C4-2B (cell line): ENCODE measurements around the gene TADA1.
"Not testable (repeated sequence)": the region's sequence is repeated elsewhere in the genome, so short reads cannot be mapped to it uniquely, and the experiment has no call there.

ENCODE experiments used
- H3K27ac ChIP-seq: fragments of 450-650 bp; 2 replicates; pipeline ENCODE4 v1.5.1; 2017
- ZFX ChIP-seq: fragments of 450-650 bp; IDR thresholded peaks from 2 replicates; pipeline ENCODE4 v1.6.1; 2017
- TF ChIP-seq, protein P1 (sequence below): fragments of 450-650 bp; conservative IDR thresholded peaks from 2 replicates; pipeline ENCODE4 v1.5.1; 2017; ENCODE audit warnings: mild to moderate bottlenecking

The TADA1 gene

DNA sequence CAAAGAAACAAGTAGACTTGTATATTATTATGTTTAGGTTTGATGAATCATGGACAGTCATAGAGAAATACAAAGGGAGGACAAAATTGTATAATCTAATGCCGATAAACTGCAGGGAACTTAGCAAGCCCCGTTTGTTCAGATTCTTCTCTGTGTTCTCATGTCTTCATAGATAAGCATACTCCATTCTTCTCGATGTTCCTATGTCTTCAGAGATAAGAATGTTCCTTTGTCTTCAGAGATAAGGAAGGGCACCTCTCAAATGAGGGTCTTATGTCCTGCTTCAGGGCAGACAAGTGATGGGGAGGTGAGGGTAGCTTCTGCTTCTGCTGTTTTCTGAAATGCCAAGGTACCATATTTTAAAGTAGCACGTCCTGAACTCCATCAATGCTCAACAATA is 19.7 kb upstream of the TADA1 start:
- TF ChIP-seq, protein P1, sequence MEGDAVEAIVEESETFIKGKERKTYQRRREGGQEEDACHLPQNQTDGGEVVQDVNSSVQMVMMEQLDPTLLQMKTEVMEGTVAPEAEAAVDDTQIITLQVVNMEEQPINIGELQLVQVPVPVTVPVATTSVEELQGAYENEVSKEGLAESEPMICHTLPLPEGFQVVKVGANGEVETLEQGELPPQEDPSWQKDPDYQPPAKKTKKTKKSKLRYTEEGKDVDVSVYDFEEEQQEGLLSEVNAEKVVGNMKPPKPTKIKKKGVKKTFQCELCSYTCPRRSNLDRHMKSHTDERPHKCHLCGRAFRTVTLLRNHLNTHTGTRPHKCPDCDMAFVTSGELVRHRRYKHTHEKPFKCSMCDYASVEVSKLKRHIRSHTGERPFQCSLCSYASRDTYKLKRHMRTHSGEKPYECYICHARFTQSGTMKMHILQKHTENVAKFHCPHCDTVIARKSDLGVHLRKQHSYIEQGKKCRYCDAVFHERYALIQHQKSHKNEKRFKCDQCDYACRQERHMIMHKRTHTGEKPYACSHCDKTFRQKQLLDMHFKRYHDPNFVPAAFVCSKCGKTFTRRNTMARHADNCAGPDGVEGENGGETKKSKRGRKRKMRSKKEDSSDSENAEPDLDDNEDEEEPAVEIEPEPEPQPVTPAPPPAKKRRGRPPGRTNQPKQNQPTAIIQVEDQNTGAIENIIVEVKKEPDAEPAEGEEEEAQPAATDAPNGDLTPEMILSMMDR = no peak
- no peak for TF ChIP-seq ZFX
- no peak overlapping the region for H3K27ac ChIP-seq

DNA sequence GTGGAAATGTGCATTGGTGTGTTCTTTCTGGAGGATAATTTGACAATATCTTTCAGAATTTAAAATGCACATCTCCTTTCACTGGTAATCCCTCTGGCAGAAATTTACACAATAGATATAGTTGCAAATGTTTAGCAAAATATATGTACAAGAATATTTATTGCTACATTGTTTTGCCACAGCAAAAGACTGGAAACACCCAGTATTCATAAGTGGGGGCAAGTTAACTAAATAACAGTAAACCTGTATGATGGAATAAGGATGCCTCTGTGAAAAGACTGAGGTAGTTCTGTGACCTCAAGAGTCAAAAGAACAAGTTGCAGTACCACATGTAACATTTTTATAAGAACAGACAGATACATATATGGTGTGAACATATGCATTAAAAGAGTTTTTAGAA is 13.7 kb upstream of the TADA1 start:
- H3K27ac ChIP-seq = no peak overlapping the region
- TF ChIP-seq, protein P1 = no peak
- no peak for TF ChIP-seq ZFX

DNA sequence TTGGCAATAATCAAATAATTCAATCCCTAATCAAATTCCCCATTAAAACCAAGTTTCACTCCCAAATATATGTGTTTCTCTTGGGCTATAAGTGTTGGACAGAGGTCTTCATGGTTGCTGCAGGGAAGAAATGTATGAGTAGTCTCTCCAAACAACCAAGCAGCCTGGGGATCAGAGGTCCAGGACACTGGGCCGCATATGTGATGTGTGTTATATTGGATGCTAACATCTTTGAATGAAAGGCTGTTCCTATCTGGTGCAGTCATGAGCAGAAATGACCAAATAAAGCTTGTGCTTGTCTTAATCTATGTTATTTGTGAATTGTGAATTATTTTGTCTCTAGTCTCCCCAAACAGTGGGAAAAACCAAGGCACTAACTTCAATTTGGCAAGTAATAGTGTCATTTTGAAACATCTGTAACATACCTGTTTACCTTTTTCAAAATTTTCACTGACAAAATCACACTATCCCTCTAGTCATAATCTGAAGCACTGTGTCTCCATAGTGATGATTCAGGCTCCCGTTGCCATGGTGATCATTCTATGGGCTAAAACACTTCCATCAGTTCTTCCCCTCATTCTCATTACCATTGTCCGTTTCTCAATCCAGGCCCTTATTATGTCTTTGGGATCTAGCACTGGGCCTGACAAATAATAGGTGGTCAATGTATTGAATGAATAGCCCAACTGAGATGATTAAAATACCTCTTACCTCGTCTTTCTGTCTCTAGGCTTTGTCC is 12.5 kb upstream of the TADA1 start:
- no peak for TF ChIP-seq ZFX
- TF ChIP-seq, protein P1 = no peak
- no peak overlapping the region for H3K27ac ChIP-seq

DNA sequence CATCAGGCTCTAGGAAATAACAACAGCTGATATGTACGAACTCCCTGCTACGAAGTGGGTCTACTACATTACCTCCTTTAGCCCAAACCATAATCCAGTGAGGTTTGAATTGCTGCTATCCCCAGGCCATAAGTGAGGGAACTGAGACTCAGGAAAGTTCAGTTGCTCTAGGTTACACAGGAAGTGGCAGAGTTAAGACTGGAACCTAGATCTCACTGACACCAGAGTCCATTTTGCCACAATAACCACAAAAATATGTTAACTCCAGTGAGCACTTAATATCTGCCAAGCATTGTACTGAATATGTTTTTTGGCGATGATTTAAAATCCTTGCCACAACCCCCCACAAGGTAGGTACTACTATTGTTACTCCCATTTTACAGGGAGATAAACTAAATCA is 8.9 kb upstream of the TADA1 start:
- TF ChIP-seq ZFX = no peak
- TF ChIP-seq, protein P1 = no peak
- no peak overlapping the region for H3K27ac ChIP-seq

DNA sequence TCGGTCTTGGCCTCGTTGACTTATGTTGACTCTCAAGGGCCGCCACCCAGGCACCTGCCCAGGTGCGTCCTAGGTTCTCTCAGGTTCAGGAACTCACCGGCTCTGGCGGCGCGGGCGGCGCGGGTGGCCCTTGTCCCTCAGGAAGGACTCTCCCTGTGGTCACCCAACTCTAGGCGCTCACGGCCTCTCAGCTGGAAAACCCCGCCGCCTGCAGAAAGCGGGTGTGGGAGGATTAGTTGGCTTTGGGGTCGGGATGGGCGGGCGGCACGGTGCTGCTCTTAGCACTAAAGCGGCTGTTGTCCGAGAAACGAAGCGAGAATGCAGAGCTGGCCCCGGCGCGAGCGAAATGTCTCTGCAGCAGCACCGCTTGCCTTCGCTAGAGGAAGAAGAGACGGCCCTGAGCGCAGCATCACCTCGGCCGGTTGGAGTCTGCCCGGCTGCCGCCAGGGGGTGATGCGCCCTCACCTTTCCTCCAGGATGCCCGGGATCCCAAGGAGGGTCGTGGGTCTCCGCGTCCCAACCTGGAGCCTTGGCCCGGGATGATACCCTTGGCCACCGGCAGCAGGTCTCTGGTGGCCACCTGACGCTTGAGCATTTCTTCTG is 8.1 kb upstream of the TADA1 start:
- no peak for TF ChIP-seq ZFX
- TF ChIP-seq, protein P1 = no peak
- H3K27ac ChIP-seq = no peak overlapping the region

DNA sequence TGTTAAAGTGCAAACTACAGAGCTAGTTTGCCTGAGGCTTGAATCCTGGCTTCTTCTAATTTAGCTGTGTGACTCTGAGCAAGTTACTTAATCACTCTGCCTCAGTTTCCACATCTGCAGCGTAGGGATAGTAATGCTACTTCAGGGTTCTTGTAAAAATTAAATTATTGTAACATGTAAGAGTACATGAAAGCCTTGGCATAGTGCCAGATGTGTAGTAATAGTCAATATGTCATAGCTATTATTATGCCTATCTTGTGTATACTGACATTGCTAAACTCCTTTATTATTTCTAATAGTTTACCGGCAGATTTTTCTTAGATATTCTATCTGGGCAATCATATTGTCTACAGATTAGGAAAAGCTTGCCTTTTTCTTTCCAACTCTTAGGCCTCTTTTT is 6.8 kb upstream of the TADA1 start:
- no peak for TF ChIP-seq ZFX
- TF ChIP-seq, protein P1 = no peak

DNA sequence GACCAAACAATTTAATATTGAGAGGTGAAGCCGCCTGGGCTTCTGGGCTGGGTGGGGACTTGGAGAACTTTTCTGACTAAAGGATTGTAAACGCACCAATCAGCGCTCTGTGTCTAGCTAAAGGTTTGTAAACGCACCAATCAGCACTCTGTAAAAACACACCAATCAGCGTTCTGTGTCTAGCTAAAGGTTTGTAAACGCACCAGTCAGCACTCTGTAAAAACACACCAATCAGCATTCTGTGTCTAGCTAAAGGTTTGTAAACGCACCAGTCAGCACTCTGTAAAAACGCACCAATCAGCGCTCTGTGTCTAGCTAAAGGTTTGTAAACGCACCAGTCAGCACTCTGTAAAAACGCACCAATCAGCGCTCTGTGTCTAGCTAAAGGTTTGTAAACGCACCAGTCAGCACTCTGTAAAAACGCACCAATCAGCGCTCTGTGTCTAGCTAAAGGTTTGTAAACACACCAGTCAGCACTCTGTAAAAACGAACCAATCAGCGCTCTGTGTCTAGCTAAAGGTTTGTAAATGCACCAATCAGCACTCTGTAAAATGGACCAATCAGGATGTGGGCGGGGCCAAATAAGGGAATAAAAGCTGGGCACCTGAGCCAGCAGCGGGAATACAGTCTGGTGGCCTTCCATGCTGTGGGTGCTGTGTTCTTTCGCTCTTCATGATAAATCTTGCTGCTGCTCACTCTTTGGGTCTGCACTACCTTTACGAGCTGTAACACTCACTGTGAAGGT is 2.3 kb upstream of the TADA1 start:
- H3K27ac ChIP-seq = not testable (repeated sequence)

More for the DNA sequence above, 6.8 kb upstream of the TADA1 start:
- no peak overlapping the region for H3K27ac ChIP-seq
